Stimulated activated naive B cell treated with anti-CD40 and anti-IgM and Interleukin-4, amounts not matched to agents 10 μg/mL and 1 μg/mL and 100 μg/mL, for 72 hours (primary cell): ENCODE measurements around the gene GRIN3A.

Experiments used
- ATAC-seq, 2 donors: fragments of 150-1000 bp; cut with Tn5 transposase; replicated peaks; 2 replicates each; pipeline ENCODE4 v1.10.0; 2021; ENCODE audit warnings: moderate library complexity in 1 of 2
- DNase-seq: peaks from one replicate; pipeline ENCODE4 v3.0.0; 2021
- H3K27ac Mint-ChIP-seq: one replicate; pipeline ENCODE4 v1.8.0; 2022; ENCODE audit warnings: mild to moderate bottlenecking, mixed read lengths
- H3K27me3 Mint-ChIP-seq, 2 donors: one replicate each; pipeline ENCODE4 v1.8.0; 2022; ENCODE audit warnings: mixed read lengths in 2 of 2
- H3K36me3 Mint-ChIP-seq, 2 donors: one replicate each; pipeline ENCODE4 v1.8.0; 2022; ENCODE audit warnings: mixed read lengths in 2 of 2, mild to moderate bottlenecking in 1 of 2
- H3K4me1 Mint-ChIP-seq, 2 donors: one replicate each; pipeline ENCODE4 v1.8.0; 2022; ENCODE audit warnings: mixed read lengths in 2 of 2, mild to moderate bottlenecking in 1 of 2
- H3K4me3 Mint-ChIP-seq, 2 donors: one replicate each; pipeline ENCODE4 v1.8.0; 2022; ENCODE audit warnings: mild to moderate bottlenecking in 2 of 2, mixed read lengths in 2 of 2, moderate library complexity in 1 of 2
- H3K9me3 Mint-ChIP-seq, 2 donors: one replicate each; pipeline ENCODE4 v1.8.0; 2022; ENCODE audit warnings: mixed read lengths in 2 of 2, mild to moderate bottlenecking in 1 of 2

GRIN3A gene

DNA sequence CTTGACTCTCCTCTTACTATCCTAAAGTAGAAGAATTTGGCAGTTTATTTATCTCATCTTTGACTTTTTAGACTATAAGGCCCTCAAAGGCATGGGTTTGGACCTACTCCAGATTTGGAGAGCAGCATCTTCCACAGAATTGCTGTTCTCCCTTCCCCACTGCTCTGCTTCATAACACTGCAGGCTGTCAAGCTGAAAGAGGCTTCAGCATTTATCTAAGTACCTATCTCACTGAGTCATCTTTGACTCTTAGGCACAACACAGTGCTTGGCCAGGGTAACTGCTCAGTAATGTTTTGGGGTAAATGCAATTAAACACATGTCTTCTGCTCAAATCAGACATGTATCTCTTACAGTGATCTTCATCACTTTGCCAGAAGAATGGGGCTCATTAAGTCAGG lies 60.6 kb downstream of the GRIN3A start:
- peaks cover 6 to 7% of the 10 kb centered on the region in 2 donors for H3K27me3 Mint-ChIP-seq
- no peak overlapping the region for H3K4me3 Mint-ChIP-seq
- H3K36me3 Mint-ChIP-seq = no peaks in the 10 kb centered on the region
- H3K9me3 Mint-ChIP-seq = no peaks in the 10 kb centered on the region
- no peak overlapping the region for H3K27ac Mint-ChIP-seq
- ATAC-seq (no peak), DNase-seq (no peak)
- peaks cover 0 to 5% of the 10 kb centered on the region in 2 donors for H3K4me1 Mint-ChIP-seq

DNA sequence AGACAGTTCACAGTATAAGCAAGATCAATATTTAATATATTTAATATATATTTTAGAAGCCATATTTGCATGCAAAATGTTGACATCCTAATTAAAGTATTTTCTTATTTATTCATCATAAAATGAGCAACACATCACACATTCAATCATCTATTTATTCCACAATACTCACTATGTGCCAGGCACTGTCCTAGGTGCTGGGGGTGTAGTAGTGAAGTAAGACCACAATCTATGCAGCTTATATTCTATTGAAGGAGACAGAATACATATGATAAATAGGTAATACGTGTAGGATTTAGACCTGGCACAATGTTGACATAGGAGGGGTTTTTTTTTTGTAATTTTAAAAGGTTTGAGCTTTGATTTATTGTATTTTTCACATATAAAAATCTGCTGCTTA lies 63.1 kb downstream of the GRIN3A start:
- H3K27ac Mint-ChIP-seq = no peak overlapping the region
- H3K27me3 Mint-ChIP-seq = peaks cover 6 to 7% of the 10 kb centered on the region in 2 donors
- no peak for ATAC-seq
- no peaks in the 10 kb centered on the region for H3K36me3 Mint-ChIP-seq
- no peaks in the 10 kb centered on the region for H3K9me3 Mint-ChIP-seq
- peaks cover 0 to 5% of the 10 kb centered on the region in 2 donors for H3K4me1 Mint-ChIP-seq
- no peak for DNase-seq
- H3K4me3 Mint-ChIP-seq = no peak overlapping the region

- Mint-ChIP-seq H3K4me1 (peaks cover 0 to 5% of the 10 kb centered on the region in 2 donors), H3K27ac (no peak overlapping the region), H3K4me3 (no peak overlapping the region), H3K9me3 (no peaks in the 10 kb centered on the region), H3K36me3 (no peaks in the 10 kb centered on the region), H3K27me3 (peaks cover 6 to 7% of the 10 kb centered on the region in 2 donors)
- peak in 1 of 2 donors; percentile 63 for ATAC-seq
- DNase-seq = no peak
These were observed 64.3 kb downstream of the GRIN3A start for GRCh38 chr9:101674165-101674564.

- no peak for ATAC-seq
- no peak for DNase-seq
- H3K27ac Mint-ChIP-seq = no peak overlapping the region
- no peaks in the 10 kb centered on the region for H3K36me3 Mint-ChIP-seq
- peaks cover 0 to 5% of the 10 kb centered on the region in 2 donors for H3K4me1 Mint-ChIP-seq
- H3K4me3 Mint-ChIP-seq = no peak overlapping the region
- H3K27me3 Mint-ChIP-seq = peaks cover 6 to 7% of the 10 kb centered on the region in 2 donors
- H3K9me3 Mint-ChIP-seq = no peaks in the 10 kb centered on the region
These were observed 64.8 kb downstream of the GRIN3A start for GRCh38 chr9:101673642-101674041.

DNA sequence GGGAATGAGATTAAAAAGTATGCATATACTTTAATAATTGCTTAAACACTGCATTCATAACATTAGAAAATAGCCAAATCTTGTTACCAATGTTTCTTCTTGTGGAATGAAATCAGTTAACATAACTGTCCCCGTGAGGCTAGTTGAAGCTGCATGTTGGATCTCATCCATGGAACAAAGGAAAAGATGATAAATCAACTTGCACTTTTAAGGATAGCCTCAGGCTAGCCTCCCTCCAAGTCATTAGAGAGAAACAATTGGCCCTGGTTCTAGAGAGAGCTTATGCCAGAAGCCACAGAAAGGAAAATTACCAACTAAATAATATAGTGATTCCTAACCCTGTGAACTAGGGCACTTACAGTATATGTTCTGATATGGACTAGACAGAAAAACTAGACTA lies 66.9 kb downstream of the GRIN3A start:
- ATAC-seq = no peak
- H3K4me1 Mint-ChIP-seq = peaks cover 0 to 5% of the 10 kb centered on the region in 2 donors
- no peaks in the 10 kb centered on the region for H3K9me3 Mint-ChIP-seq

GRCh38 chr9:101668421-101668820 lies 70.0 kb downstream of the GRIN3A start:
- Mint-ChIP-seq H3K4me3 (no peak overlapping the region), H3K4me1 (no peaks in the 10 kb centered on the region), H3K9me3 (no peaks in the 10 kb centered on the region), H3K36me3 (no peaks in the 10 kb centered on the region), H3K27me3 (no peaks in the 10 kb centered on the region), H3K27ac (no peak overlapping the region)
- ATAC-seq = no peak
- no peak for DNase-seq

More for the DNA sequence above, 66.9 kb downstream of the GRIN3A start:
- Mint-ChIP-seq H3K36me3 (no peaks in the 10 kb centered on the region), H3K27ac (no peak overlapping the region), H3K27me3 (no peaks in the 10 kb centered on the region), H3K4me3 (no peak overlapping the region)
- no peak for DNase-seq

DNA sequence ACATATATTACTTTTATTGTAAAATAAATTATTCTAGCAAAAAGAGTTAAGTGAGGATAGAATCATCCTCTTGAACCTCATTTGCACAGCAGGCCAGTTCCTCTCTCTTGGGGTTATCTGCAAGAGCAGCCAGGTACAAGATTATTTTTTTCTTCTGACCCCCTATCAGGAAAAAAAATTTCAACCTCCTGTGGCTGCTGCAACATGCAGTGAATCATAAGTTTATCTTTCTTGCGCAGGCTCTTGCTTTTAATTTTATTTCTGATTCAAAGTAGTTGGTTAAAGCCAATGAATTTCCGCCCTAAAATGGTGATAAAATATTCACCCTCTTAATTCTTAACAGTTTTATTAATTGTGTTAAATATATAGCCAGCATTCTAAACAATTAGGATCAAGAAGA lies 74.0 kb downstream of the GRIN3A start:
- DNase-seq = no peak
- no peak for ATAC-seq
- H3K4me3 Mint-ChIP-seq = no peak overlapping the region
- H3K36me3 Mint-ChIP-seq = no peaks in the 10 kb centered on the region
- peaks cover 0 to 5% of the 10 kb centered on the region in 2 donors for H3K27me3 Mint-ChIP-seq
- H3K9me3 Mint-ChIP-seq = no peaks in the 10 kb centered on the region
- no peak overlapping the region for H3K27ac Mint-ChIP-seq
- H3K4me1 Mint-ChIP-seq = no peaks in the 10 kb centered on the region

GRCh38 chr9:101652601-101653175 lies 85.8 kb downstream of the GRIN3A start:
- no peaks in the 10 kb centered on the region for H3K4me1 Mint-ChIP-seq
- ATAC-seq (no peak), DNase-seq (no peak)
- H3K9me3 Mint-ChIP-seq = no peaks in the 10 kb centered on the region
- peaks cover 5 to 6% of the 10 kb centered on the region in 2 donors for H3K27me3 Mint-ChIP-seq
- H3K4me3 Mint-ChIP-seq = no peak overlapping the region
- H3K36me3 Mint-ChIP-seq = no peaks in the 10 kb centered on the region
- no peak overlapping the region for H3K27ac Mint-ChIP-seq

GRCh38 chr9:101650142-101650541 lies 88.3 kb downstream of the GRIN3A start:
- H3K27ac Mint-ChIP-seq = no peak overlapping the region
- H3K27me3 Mint-ChIP-seq = no peaks in the 10 kb centered on the region
- H3K36me3 Mint-ChIP-seq = no peaks in the 10 kb centered on the region
- DNase-seq = no peak
- ATAC-seq = no peak
- H3K4me1 Mint-ChIP-seq = no peaks in the 10 kb centered on the region
- peaks cover 0 to under 1% of the 10 kb centered on the region in 2 donors for H3K9me3 Mint-ChIP-seq
- no peak overlapping the region for H3K4me3 Mint-ChIP-seq

DNA sequence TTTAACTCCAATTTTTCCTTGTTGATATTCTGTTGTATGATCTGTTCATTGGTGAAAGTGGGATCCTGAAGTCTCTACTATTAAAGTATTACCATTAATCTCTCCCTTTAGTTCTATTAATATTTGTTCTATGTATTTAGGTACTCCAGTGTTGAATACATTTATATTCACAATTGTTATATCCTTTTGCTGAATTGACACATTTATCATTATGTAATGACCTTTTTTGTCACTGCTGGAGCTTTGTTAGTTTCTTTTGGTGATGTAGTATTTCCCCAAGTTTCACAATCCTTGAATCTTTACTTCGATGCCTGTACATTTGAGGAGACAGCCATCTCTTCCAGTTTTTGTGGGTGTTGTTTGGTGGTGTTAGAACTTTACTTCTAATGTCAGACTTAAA lies 90.0 kb downstream of the GRIN3A start:
- Mint-ChIP-seq H3K9me3 (peaks cover 0 to 5% of the 10 kb centered on the region in 2 donors), H3K36me3 (no peaks in the 10 kb centered on the region), H3K4me1 (no peaks in the 10 kb centered on the region), H3K27me3 (no peaks in the 10 kb centered on the region), H3K4me3 (no peak overlapping the region), H3K27ac (no peak overlapping the region)
- ATAC-seq (no peak), DNase-seq (no peak)

DNA sequence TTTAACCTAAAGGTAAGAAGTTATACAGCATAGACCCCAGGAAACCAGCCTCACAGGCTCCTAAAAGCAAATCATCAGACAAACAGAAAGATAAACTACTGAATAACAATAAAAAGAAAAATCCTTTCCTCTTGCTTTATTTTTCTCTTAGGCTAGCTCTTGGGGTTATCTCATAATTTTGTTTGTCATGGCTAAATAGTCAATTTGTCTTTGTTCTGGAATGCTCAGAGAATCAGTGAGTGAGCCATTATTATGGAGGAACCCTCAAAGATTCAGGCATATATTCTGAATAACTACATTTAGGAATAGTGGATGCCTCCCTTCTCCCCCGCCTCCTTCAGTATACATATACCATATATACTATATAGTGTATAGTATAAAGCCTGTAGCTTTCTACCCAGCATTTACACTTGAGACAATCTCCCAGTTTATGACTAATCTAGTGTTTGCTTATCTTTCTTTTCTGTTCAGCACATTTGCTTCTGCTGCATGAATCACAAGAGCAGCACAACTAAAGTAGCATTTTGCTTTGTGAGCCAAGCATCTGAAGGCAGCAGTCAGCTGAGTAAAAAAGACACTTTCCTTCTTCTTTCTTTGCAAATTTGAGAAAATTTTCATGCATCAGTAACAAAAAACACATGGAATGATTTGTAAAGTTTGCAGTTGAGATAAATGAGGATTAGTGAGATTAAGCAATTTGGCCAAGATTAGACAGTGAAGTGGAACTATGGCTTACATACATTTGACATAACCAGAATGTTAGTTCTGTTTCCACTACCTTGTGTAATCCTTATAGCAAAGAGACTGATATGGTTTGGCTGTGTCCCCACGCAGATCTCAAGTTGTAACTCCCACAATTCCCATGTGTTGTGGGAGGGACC lies 98.4 kb downstream of the GRIN3A start:
- no peak for DNase-seq

GRCh38 chr9:101639311-101639710 lies 99.1 kb downstream of the GRIN3A start:
- no peak for DNase-seq
- H3K27me3 Mint-ChIP-seq = no peaks in the 10 kb centered on the region
- H3K27ac Mint-ChIP-seq = no peak overlapping the region
- no peak overlapping the region for H3K4me3 Mint-ChIP-seq
- peaks cover 5 to 9% of the 10 kb centered on the region in 2 donors for H3K9me3 Mint-ChIP-seq
- no peaks in the 10 kb centered on the region for H3K36me3 Mint-ChIP-seq
- H3K4me1 Mint-ChIP-seq = no peaks in the 10 kb centered on the region
- ATAC-seq = no peak

More for the DNA sequence above, 98.4 kb downstream of the GRIN3A start:
- Mint-ChIP-seq H3K9me3 (peaks cover 5 to 10% of the 10 kb centered on the region in 2 donors), H3K36me3 (no peaks in the 10 kb centered on the region), H3K4me1 (no peaks in the 10 kb centered on the region), H3K27me3 (no peaks in the 10 kb centered on the region), H3K27ac (no peak overlapping the region), H3K4me3 (no peak overlapping the region)
- no peak for ATAC-seq

GRCh38 chr9:101636247-101636646 lies 102.2 kb downstream of the GRIN3A start:
- H3K4me3 Mint-ChIP-seq = no peak overlapping the region
- H3K4me1 Mint-ChIP-seq = no peaks in the 10 kb centered on the region
- H3K36me3 Mint-ChIP-seq = no peaks in the 10 kb centered on the region
- ATAC-seq (no peak), DNase-seq (no peak)
- H3K9me3 Mint-ChIP-seq = peaks cover 0 to 2% of the 10 kb centered on the region in 2 donors
- H3K27me3 Mint-ChIP-seq = no peaks in the 10 kb centered on the region
- no peak overlapping the region for H3K27ac Mint-ChIP-seq

DNA sequence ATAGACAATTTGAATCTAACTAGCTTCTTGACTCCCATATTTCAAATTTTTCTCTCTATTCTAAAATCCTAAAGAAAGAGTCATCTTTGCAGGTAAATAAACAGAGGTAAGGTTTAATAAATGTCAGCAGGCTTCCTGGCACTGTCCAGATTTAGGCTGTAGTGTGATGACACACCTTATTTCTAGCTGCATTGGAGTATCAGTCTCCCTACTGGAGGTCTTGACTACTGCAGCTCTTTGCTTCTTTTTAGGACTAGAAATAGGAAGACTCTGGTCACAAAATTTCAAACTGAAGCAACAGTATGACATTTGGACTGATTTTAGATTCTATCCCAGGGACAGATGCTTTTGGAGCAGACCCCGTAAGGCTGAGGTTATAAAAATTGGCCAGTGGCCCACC lies 103.0 kb downstream of the GRIN3A start:
- DNase-seq (no peak), ATAC-seq (no peak)
- H3K27ac Mint-ChIP-seq = no peak overlapping the region
- H3K4me1 Mint-ChIP-seq = no peaks in the 10 kb centered on the region
- H3K27me3 Mint-ChIP-seq = no peaks in the 10 kb centered on the region
- no peak overlapping the region for H3K4me3 Mint-ChIP-seq
- H3K36me3 Mint-ChIP-seq = no peaks in the 10 kb centered on the region
- no peaks in the 10 kb centered on the region for H3K9me3 Mint-ChIP-seq
